Fibroblast of mammary gland (primary cell): ENCODE measurements around the gene YTHDC1.

Experiments used
- DNase-seq: peaks from one replicate; pipeline ENCODE4 v3.0.0-alpha.2; 2010; ENCODE audit warnings: low read depth
- H3K4me3 ChIP-seq: 2 replicates; pipeline ENCODE4 v1.5.1; 2011; ENCODE audit warnings: low read depth, mild to moderate bottlenecking, low read length, moderate library complexity; ENCODE audit not compliant: control insufficient read depth
- CTCF ChIP-seq: conservative IDR thresholded peaks from 2 replicates; pipeline ENCODE4 v1.5.1; 2011; ENCODE audit warnings: low read depth, low read length, inconsistent platforms; ENCODE audit not compliant: control insufficient read depth, insufficient read depth

YTHDC1 gene

GRCh38 chr4:68336530-68336929, 13.4 kb downstream of the YTHDC1 start:
- no peak overlapping the region for H3K4me3 ChIP-seq
- DNase-seq: no peak
- TF ChIP-seq CTCF: no peak

GRCh38 chr4:68326141-68326540, 23.7 kb downstream of the YTHDC1 start:
- no peak for TF ChIP-seq CTCF
- DNase-seq: no peak
- no peak overlapping the region for H3K4me3 ChIP-seq

GRCh38 chr4:68324519-68325262, 25.2 kb downstream of the YTHDC1 start:
- no peak for DNase-seq

GRCh38 chr4:68319040-68319439, 30.9 kb downstream of the YTHDC1 start:
- TF ChIP-seq CTCF: no peak
- H3K4me3 ChIP-seq: no peak overlapping the region
- no peak for DNase-seq

More at GRCh38 chr4:68324519-68325262, 25.2 kb downstream of the YTHDC1 start:
- no peak overlapping the region for H3K4me3 ChIP-seq
- TF ChIP-seq CTCF: no peak

GRCh38 chr4:68316193-68316969, 33.5 kb downstream of the YTHDC1 start:
- no peak overlapping the region for H3K4me3 ChIP-seq
- DNase-seq: no peak
- TF ChIP-seq CTCF: no peak

GRCh38 chr4:68310651-68311247, 39.1 kb downstream of the YTHDC1 start:
- TF ChIP-seq CTCF: no peak
- DNase-seq: no peak
- H3K4me3 ChIP-seq: no peak overlapping the region
